Measurements from ENCODE around the gene HYAL1.

The HYAL1 gene

GRCh38 chr3:50260027-50260941, 43.1 kb downstream of the HYAL1 start:
- peak overlapping the region; percentile 41 for H3K4me3 ChIP-seq (ENCODE audit: low read length)
- TF ChIP-seq CTCF (conservative IDR thresholded peaks at IDR 0.05; ENCODE audit: low read depth, low read length): peak; percentile 77
- peak; percentile 71 for DNase-seq (ENCODE audit: low read depth)

- no peak for TF ChIP-seq CTCF (conservative IDR thresholded peaks at IDR 0.05; ENCODE audit: low read depth, low read length)
- H3K4me3 ChIP-seq (ENCODE audit: low read length): no peak overlapping the region
- no peak for DNase-seq (ENCODE audit: low read depth)
Observed at GRCh38 chr3:50259432-50260026, 43.8 kb downstream of the HYAL1 start.

GRCh38 chr3:50258979-50259378, 44.4 kb downstream of the HYAL1 start:
- TF ChIP-seq CTCF (conservative IDR thresholded peaks at IDR 0.05; ENCODE audit: low read depth, low read length): peak; percentile 9
- no peak for DNase-seq (ENCODE audit: low read depth)
- no peak overlapping the region for H3K4me3 ChIP-seq (ENCODE audit: low read length)

- DNase-seq (ENCODE audit: low read depth): no peak
- TF ChIP-seq CTCF (conservative IDR thresholded peaks at IDR 0.05; ENCODE audit: low read depth, low read length): no peak
- H3K4me3 ChIP-seq (ENCODE audit: low read length): no peak overlapping the region
Observed at GRCh38 chr3:50258029-50258680, 45.2 kb downstream of the HYAL1 start.

GRCh38 chr3:50256978-50257890, 46.1 kb downstream of the HYAL1 start:
- no peak for DNase-seq (ENCODE audit: low read depth)
- TF ChIP-seq CTCF (conservative IDR thresholded peaks at IDR 0.05; ENCODE audit: low read depth, low read length): peak; percentile 69
- H3K4me3 ChIP-seq (ENCODE audit: low read length): no peak overlapping the region

- no peak for DNase-seq (ENCODE audit: low read depth)
- no peak overlapping the region for H3K4me3 ChIP-seq (ENCODE audit: low read length)
- TF ChIP-seq CTCF (conservative IDR thresholded peaks at IDR 0.05; ENCODE audit: low read depth, low read length): no peak
Observed at GRCh38 chr3:50255251-50255615, 48.1 kb downstream of the HYAL1 start.
